HG03521 (cell line): Measurements from ENCODE around the gene CCDC57.
A peak's percentile ranks its signal among the peaks of the same experiment; 100 is the strongest.
"Not testable (repeated sequence)": the region's sequence is repeated elsewhere in the genome, so short reads cannot be mapped to it uniquely, and the experiment has no call there.

Experiments
- ATAC-seq: cut with Tn5 transposase; IDR thresholded peaks from one replicate; pipeline ENCODE4 v1.9.1; 2021; ENCODE audit warnings: mild to moderate bottlenecking, moderate library complexity; ENCODE audit not compliant: unreplicated experiment

CCDC57 gene

GRCh38 chr17:82226146-82226808, 13.6 kb upstream of the CCDC57 start:
- ATAC-seq: no peak

DNA sequence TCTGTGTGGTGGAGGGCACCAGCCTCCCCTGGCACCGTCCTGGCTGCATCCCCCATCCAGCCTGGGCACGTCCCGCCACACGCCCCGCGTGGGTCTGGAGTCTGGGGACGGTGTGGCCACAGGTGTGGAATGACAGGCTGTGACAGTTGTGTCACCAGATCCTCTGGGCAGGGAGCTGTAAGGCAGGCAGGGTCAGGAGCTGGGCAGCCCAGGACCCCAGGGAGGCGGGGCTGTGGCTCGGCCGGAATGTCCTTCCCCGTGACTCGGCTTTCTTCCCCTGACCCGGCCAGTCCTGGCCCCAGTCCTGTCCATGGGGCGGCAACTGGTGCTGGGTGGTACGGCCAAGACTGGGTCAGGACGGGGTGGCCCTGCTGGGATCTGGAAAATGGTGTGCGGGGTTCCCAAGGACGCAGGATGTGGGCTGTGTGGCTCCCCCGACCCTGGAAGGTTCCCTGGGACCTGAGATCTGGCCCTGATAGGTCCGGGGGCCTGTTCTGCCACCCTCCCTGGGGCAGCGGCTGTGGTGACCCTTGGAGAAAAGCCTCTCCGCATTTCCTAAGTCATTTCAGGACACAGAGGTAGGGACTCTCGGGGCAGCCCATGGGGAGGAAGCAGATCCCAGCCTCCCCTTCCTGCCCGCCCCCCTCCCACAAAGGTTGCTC, 12.9 kb upstream of the CCDC57 start:
- no peak for ATAC-seq

DNA sequence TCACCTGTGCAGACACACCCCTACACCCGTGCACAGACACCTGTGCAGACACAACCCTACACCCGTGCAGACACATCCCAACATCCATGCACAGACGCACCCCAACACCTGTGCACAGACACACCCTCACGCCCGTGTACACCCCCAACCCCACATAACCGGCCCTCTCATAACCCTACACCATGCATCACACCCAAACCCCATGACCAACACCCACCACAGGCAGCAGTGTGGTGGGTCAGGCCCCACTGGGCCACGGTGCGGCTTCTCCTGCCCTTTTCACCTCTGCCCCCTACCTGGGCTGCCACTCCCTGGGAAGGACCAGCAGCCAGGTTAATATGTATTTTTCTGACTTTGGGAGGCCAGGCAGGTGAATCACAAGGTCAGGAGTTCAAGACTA, 12.0 kb upstream of the CCDC57 start:
- ATAC-seq: no peak

- no peak for ATAC-seq
These were observed 10.9 kb upstream of the CCDC57 start for GRCh38 chr17:82223517-82223916.

GRCh38 chr17:82222816-82223215, 10.2 kb upstream of the CCDC57 start:
- no peak for ATAC-seq

DNA sequence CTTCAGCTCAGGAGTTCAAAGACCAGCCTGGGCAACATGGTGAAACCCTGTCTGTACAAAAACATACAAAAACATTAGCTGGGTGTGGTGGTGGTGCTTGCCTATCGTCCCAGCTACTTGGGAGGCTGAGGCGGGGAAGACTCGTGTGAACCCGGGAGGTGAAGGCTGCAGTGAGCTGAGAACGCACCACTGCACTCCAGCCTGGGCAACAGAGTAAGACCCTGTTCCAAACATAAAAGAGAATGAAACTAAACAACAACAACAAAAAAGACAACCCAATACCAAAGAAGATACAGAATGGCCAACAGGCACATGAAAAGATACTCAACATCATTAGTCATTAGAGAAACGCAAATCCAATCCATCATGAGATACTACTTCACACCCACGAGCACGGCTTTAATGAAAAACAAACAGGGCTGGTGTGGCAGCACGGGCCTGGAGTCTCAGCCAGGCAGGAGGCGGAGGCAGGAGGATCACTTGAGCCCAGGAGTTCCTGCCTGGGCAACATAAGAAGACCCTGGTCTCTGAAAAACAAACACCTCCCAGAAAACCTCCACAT, 8.8 kb upstream of the CCDC57 start:
- no peak for ATAC-seq

DNA sequence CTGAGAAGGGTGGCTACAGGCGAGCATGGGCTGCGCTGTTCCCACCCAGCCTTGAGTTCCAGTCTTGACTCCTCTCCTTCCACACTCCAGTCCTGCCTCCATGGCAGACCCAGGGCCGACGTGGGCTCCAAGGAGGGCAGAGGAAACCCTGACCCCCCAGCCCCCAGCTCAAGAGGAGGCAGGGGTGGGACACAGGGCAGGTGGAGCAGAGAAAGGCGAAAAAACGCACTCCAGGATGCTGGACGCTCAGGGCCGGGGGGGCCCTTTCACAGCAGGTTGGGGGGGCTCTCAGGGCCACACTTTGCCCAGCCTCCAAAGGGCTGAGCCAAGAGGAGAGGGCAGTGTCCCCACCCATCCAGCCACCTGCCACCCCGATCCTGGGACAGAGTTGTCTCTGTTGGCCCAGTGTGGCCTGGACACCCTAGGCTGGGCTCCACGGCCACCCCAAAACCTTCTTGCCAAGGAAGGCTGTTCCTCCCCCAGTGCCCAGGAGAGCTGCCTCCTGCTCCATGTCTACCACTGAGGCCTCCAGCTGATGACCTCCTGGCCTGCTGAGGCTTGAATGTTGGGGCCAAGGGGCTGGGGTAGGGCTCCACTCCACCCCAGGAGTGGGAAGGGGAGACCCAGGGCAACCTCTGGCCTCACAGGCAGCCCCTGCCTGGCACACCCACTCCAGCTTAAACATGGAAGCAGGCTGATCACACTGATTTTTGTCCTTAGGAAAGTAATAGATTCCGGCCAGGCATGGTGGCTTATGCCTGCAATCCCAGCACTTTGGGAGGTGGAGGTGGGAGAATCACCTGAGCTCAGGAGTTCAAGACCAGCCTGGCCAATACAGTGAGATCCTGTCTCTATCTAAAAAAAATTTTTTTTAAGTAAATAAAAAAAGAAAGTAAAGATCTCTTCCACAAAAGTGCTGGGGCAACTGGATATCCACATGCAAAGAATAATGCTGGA, 7.4 kb upstream of the CCDC57 start:
- no peak for ATAC-seq

DNA sequence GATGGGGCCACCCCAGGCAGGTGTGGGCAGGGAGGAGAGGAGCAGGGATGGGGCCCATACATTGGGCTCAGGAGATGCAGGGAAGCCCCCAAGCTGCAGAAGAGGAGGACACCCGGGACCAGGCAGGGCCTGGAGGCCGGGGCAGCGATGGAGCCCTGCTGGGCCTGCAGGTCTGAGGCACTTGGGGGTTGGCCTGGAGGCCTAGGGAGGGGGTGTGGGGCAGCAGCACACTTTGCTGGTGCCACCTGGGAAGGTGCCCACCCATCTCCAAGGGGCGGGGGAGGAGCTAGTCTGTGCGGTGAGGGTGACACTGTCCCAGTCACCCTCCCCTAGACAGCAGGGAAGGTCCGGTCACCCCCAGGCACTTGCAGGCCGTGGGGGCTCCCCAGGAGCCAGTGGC, 6.4 kb upstream of the CCDC57 start:
- ATAC-seq: no peak

DNA sequence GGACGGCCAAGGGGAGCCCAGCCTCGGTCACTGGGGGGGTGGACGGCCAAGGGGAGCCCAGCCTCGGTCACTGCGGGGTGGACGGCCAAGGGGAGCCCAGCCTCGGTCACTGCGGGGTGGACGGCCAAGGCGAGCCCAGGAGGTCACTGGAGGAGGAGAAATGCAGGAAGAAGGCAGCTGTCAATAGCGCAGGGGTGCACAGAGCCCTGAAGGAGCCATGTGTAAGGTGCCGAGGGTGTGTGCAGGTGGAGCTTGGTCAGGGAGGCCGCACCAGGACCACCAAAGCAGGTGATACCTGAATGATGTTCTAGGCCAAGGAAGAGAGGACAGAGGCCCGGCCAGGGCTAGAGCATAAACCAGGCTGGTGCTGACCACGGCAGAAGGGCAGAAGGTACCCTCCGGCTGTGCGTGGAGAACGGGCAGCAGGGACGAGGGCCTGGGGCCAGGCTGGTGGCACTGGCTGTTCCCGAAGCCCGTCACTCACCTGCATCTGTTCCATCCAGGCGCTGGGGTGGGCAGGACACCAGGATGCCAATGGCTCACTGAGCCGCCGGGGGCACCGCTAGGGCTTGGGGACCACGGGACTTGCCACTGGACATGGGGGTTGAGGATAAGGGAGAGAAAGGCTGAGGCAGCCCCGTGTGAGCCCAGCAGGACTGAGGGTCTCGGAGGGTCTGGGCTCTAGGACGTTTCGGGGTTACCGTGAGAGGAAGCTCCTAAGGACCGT, 5.9 kb upstream of the CCDC57 start:
- no peak for ATAC-seq

GRCh38 chr17:82217530-82218204, 5.0 kb upstream of the CCDC57 start:
- ATAC-seq: no peak

DNA sequence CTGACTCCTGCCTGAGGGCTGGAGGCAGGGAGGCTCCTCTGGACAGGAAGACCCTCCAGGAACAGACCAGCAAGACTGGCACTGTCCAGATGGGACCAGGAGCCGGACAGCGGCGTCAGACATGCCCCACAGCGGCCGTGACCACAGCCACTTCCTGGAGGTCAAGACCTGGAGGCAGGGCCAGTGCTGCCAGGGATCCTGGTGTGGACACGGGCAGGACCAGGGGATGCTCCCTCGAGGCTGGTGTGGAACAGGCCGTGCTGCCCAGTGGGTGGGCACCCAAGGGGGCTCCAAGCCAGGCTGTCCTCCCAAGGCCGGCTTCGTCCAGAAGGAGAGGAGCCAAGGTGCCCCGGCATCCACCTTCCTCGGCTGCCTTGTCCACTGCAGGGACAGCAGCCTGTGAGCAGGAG, 4.5 kb upstream of the CCDC57 start:
- no peak for ATAC-seq

- ATAC-seq: no peak
These were observed 3.9 kb upstream of the CCDC57 start for GRCh38 chr17:82216301-82217119.

DNA sequence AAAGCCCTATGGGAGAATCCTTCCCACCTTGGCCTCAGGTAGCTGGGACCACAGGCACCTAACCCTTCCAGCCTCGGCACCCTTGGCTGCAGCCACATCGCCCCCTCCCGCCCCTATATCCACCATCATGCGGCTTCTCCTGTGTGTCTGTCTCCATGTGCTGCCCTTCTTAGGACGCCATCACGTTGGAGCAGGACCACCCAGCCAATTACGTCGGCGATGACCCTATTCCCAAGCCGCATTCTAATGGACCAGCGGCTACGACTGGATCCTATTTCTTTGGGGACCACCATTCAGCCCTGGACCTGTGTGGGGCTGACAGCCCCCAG, 3.3 kb upstream of the CCDC57 start:
- ATAC-seq: no peak

- no peak for ATAC-seq
These were observed 2.7 kb upstream of the CCDC57 start for GRCh38 chr17:82215095-82215971.

GRCh38 chr17:82214012-82214628, 1.5 kb upstream of the CCDC57 start:
- ATAC-seq: no peak

DNA sequence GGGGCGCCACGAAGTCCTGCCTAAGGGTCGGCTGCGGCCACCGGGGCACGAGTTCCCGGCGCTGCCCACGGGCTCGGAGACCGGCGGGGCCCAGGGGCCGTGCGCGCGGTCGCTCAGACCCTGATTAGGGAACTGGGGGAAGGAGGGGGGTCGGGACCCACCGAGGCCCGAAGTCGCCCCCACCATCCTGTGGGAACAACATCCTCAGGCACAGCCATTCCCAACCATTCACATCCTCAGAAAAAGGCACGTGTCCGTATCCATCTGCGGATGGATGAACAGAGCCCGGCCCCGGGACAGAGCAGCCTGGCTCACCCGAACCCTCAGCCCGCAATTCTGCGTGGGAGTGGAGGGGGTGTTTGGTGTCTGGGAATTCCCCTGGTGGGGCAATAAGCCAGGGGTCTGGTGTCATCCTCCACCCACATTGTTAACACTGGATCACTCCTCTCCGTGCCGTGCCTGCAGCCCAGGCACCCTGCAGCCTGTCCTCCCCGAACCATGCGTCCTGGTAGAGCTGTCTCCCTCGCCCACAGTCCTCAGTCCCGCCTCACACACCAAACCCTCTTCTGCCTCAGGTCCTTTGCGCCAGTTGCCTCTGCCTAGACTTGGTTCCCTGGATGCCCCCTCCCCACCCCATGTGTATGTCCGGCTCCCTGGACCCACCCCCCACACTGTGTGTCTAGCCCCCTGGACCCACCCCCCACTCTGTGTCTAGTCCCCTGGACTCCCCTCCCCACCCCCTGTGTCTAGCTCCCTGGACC, 789 bp upstream of the CCDC57 start:
- ATAC-seq: peak; percentile 4

GRCh38 chr17:82210655-82211054, 2.0 kb downstream of the CCDC57 start:
- not testable (repeated sequence) for ATAC-seq
